Lung (tissue), 12 donors: Measurements from ENCODE around the gene NR5A2. TPM values are rescaled to one million over a fixed set of nuclear protein-coding genes. Genes with fewer than 3 reads are reported as not detected.

ENCODE experiments used
- ATAC-seq: fragments of 200-7000 bp; cut with Tn5 transposase; one replicate; pipeline ENCODE4 v1.9.1; 2020; ENCODE audit warnings: moderate number of reproducible peaks; ENCODE audit not compliant: insufficient read depth, low FRiP score
- DNase-seq, 3 donors: peaks; one replicate each; pipeline ENCODE4 v3.0.0-alpha.2; 2013 to 2017
- H3K27ac ChIP-seq, 2 donors: one replicate each; pipeline ENCODE4 v1.5.1; 2013; ENCODE audit warnings: mild to moderate bottlenecking in 2 of 2, moderate library complexity in 2 of 2, control low read depth in 1 of 2, inconsistent platforms in 1 of 2, low read depth in 1 of 2, low read length in 1 of 2
- H3K27me3 ChIP-seq, 3 donors: one replicate each; pipeline ENCODE4 v1.5.1; 2013; ENCODE audit warnings: low read length in 2 of 3; ENCODE audit not compliant: control insufficient read depth in 3 of 3, insufficient read depth in 3 of 3
- H3K36me3 ChIP-seq, 4 donors: one replicate each; pipeline ENCODE4 v1.5.1; 2013; ENCODE audit warnings: low read length in 4 of 4, mild to moderate bottlenecking in 1 of 4, moderate library complexity in 1 of 4; ENCODE audit not compliant: control insufficient read depth in 4 of 4, insufficient read depth in 4 of 4
- H3K4me1 ChIP-seq, 5 donors: one replicate each; pipeline ENCODE4 v1.5.1; 2013; ENCODE audit warnings: low read length in 5 of 5, mild to moderate bottlenecking in 2 of 5, moderate library complexity in 1 of 5; ENCODE audit not compliant: control insufficient read depth in 5 of 5, insufficient read depth in 5 of 5
- H3K4me3 ChIP-seq: one replicate; pipeline ENCODE4 v1.5.1; 2013; ENCODE audit warnings: mild to moderate bottlenecking, control low read depth, moderate library complexity
- H3K9ac ChIP-seq, 2 donors: one replicate each; pipeline ENCODE4 v1.5.1; 2013; ENCODE audit warnings: low read length in 2 of 2, control low read depth in 1 of 2; ENCODE audit not compliant: insufficient read depth in 1 of 2
- H3K9me3 ChIP-seq, 4 donors: one replicate each; pipeline ENCODE4 v1.5.1; 2013; ENCODE audit warnings: low read length in 3 of 4, mild to moderate bottlenecking in 1 of 4, moderate library complexity in 1 of 4; ENCODE audit not compliant: control insufficient read depth in 4 of 4, insufficient read depth in 3 of 4
- CTCF ChIP-seq: IDR thresholded peaks from 2 replicates; pipeline ENCODE4 v1.5.1; 2012; ENCODE audit warnings: mild to moderate bottlenecking; ENCODE audit errors: control extremely low read depth, extremely low read depth
- WGBS, 2 donors: extraction: QIAGEN DNeasy Blood & Tissue Kit; methylation state at CpG; one replicate each; pipeline ENCODE4 v1.1.7; 2013; 5-methylcytosine and 5-hydroxymethylcytosine counted together
- polyA plus RNA-seq, 2 donors: library from polyadenylated mRNA; stranded (reverse); fragments of 200-250 nt; gene quantifications; one replicate each; pipeline ENCODE4 v1.2.1, GENCODE V29; 2013
- total RNA-seq, 2 donors: library from RNA; depleted of rRNA in 1 of 2; stranded (reverse); fragments of >200 nt in 1 of 2; gene quantifications; one replicate each; pipeline ENCODE4 v1.2.1, GENCODE V29; 2014 to 2021
- donor health status: control.
- donor health status: control.
- donor health status: Bipolar disorder and iron deficiency.
- donor health status: healthy.
- donor health status: DM: yes; HTN: yes; CAD: no.

The NR5A2 gene
- total and polyA plus RNA-seq, 4 donors = 1.2 to 8.5 (median 2.6) TPM

GRCh38 chr1:200042552-200043335 is 15.2 kb downstream of the NR5A2 start:
- peak; percentile 26 to 62 (median 32) for DNase-seq
- H3K9me3 ChIP-seq = peaks cover 0 to 5% (median 0%) of the 10 kb centered on the region in 4 donors
- no peak overlapping the region for H3K9ac ChIP-seq

GRCh38 chr1:200043336-200043668 is 15.8 kb downstream of the NR5A2 start:
- H3K9ac ChIP-seq = no peak overlapping the region
- no peak overlapping the region for H3K27ac ChIP-seq
- ATAC-seq = no peak
- DNase-seq = peak in 1 of 3 donors; percentile 39
- H3K27me3 ChIP-seq = peaks cover 4 to 81% (median 78%) of the 10 kb centered on the region in 3 donors
- TF ChIP-seq CTCF = no peak
- 28 to 32% methylated on average over 3 of the region's 3 CpGs for WGBS, 2 donors
- H3K9me3 ChIP-seq = peaks cover 0 to 5% (median 0%) of the 10 kb centered on the region in 4 donors
- H3K36me3 ChIP-seq = no peaks in the 10 kb centered on the region
- peaks cover 0 to 20% (median 8%) of the 10 kb centered on the region in 5 donors for H3K4me1 ChIP-seq
- no peak overlapping the region for H3K4me3 ChIP-seq

More at GRCh38 chr1:200042552-200043335, 15.2 kb downstream of the NR5A2 start:
- Histone ChIP-seq H3K27ac (peak overlapping the region; percentile 61 to 62), H3K36me3 (no peaks in the 10 kb centered on the region), H3K4me1 (peaks cover 0 to 20% (median 8%) of the 10 kb centered on the region in 5 donors), H3K27me3 (peaks cover 4 to 85% (median 83%) of the 10 kb centered on the region in 3 donors), H3K4me3 (peak overlapping the region; percentile 32)
- no peak for TF ChIP-seq CTCF
- no peak for ATAC-seq
- WGBS, 2 donors = 3 to 5% methylated on average over 48 of the region's 48 CpGs

DNA sequence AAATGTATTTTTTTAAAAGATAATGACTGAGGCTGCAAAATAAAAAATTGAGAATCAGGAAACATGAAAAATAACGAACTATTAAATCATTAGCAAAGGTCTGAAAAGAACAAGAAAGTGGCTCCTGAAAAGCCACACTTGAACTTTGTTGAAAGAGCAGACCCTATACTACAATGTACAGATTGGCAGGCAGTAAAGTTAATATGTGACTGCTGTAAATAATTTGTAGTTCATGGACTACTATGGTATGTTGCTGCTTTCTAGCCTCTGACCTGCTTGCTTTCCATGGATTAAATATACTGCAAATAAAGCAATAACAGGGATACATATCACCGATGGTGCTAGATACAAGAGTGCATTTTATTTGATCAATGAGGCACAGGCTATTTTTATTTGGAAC is 18.6 kb downstream of the NR5A2 start:
- Histone ChIP-seq H3K4me1 (peaks cover 0 to 8% (median 0%) of the 10 kb centered on the region in 5 donors), H3K9ac (no peak overlapping the region), H3K36me3 (no peaks in the 10 kb centered on the region), H3K4me3 (no peak overlapping the region), H3K27me3 (peaks cover 4 to 66% (median 53%) of the 10 kb centered on the region in 3 donors), H3K9me3 (peaks cover 0 to 5% (median 0%) of the 10 kb centered on the region in 4 donors), H3K27ac (no peak overlapping the region)
- no peak for ATAC-seq
- no peak for TF ChIP-seq CTCF
- WGBS, 2 donors = 74 to 88% methylated on average over 2 of the region's 2 CpGs
- no peak for DNase-seq
